Natural killer cell treated with Interleukin-12 subunit alpha and Interleukin-12 subunit beta and Interleukin-15 and Interleukin-18, amount 100 ng/mL, for 72 hours (primary cell): ENCODE data around the gene PCDHB5. TPM values are rescaled to one million over a fixed set of nuclear protein-coding genes. Genes with fewer than 3 reads are reported as not detected.
"Not testable (repeated sequence)": the region's sequence is repeated elsewhere in the genome, so short reads cannot be mapped to it uniquely, and the experiment has no call there.

Experiments
- ATAC-seq, 2 donors: fragments of 150-1000 bp; cut with Tn5 transposase in 1 of 2; sonication (Bioruptor Pico), chemical (Tn5 transposase) in 1 of 2; 2 replicates each; pipeline ENCODE4 v1.10.0; 2021
- DNase-seq: peaks from one replicate; pipeline ENCODE4 v3.0.0; 2022; ENCODE audit warnings: low spot score
- H3K27ac Mint-ChIP-seq, 2 donors: 1 replicate in 1 of 2; 2 replicates in 1 of 2; pipeline ENCODE4 v1.8.0; 2022; ENCODE audit warnings: mixed read lengths in 2 of 2, mild to moderate bottlenecking in 1 of 2, moderate library complexity in 1 of 2
- H3K27me3 Mint-ChIP-seq, 2 donors: 1 replicate in 1 of 2; 2 replicates in 1 of 2; pipeline ENCODE4 v1.8.0; 2022; ENCODE audit warnings: mixed read lengths in 2 of 2
- H3K36me3 Mint-ChIP-seq: one replicate; pipeline ENCODE4 v1.8.0; 2022; ENCODE audit warnings: mixed read lengths
- H3K4me1 Mint-ChIP-seq, 2 donors: 1 replicate in 1 of 2; 2 replicates in 1 of 2; pipeline ENCODE4 v1.8.0; 2022; ENCODE audit warnings: low read depth in 2 of 2, mixed read lengths in 2 of 2, mild to moderate bottlenecking in 1 of 2
- H3K4me3 Mint-ChIP-seq: one replicate; pipeline ENCODE4 v1.8.0; 2022; ENCODE audit warnings: mixed read lengths
- H3K9me3 Mint-ChIP-seq: 2 replicates; pipeline ENCODE4 v1.8.0; 2022; ENCODE audit warnings: mixed read lengths
- total RNA-seq, 2 donors: library from RNA; stranded (reverse); gene quantifications; one replicate each; pipeline ENCODE4 v1.2.3, GENCODE V29; 2022

PCDHB5 gene
- total RNA-seq, 2 donors from 2014 or later: not detected

DNA sequence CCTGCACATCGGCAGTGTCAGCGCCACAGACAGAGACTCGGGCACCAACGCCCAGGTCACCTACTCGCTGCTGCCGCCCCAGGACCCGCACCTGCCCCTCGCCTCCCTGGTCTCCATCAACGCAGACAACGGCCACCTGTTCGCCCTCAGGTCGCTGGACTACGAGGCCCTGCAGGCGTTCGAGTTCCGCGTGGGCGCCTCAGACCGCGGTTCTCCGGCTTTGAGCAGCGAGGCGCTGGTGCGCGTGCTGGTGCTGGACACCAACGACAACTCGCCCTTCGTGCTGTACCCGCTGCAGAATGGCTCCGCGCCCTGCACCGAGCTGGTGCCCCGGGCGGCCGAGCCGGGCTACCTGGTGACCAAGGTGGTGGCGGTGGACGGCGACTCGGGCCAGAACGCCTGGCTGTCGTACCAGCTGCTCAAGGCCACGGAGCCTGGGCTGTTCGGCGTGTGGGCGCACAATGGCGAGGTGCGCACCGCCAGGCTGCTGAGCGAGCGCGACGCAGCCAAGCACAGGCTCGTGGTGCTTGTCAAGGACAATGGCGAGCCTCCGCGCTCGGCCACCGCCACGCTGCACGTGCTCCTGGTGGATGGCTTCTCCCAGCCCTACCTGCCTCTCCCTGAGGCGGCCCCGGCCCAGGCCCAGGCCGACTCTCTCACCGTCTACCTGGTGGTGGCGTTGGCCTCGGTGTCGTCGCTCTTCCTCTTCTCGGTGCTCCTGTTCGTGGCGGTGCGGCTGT, 11.4 kb upstream of the PCDHB5 start:
- not testable (repeated sequence) for H3K9me3 Mint-ChIP-seq, H3K27ac Mint-ChIP-seq, H3K4me1 Mint-ChIP-seq, ATAC-seq, DNase-seq, H3K4me3 Mint-ChIP-seq, H3K27me3 Mint-ChIP-seq, H3K36me3 Mint-ChIP-seq

DNA sequence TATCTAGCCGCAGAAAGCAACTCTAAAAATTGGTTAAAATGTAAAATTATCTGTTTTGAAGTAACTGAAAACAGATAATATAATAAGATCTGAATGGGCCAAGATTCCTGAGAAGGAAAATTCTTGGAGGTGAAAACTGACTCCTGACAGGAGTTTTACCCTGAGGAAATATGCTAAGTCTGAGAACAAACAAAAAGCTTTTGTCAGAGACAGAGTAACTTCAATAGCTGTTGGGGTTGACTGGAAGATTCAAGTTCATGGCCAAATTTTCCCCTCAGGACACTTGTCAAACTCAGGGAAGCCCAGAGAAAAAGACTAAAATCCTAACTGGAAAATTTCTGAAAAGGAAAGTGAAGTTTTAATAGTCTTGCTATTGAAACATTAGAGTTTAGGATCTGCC, 7.7 kb upstream of the PCDHB5 start:
- no peaks in the 10 kb centered on the region for H3K27me3 Mint-ChIP-seq
- no peak overlapping the region for H3K27ac Mint-ChIP-seq
- H3K4me3 Mint-ChIP-seq: no peak overlapping the region
- H3K4me1 Mint-ChIP-seq: no peaks in the 10 kb centered on the region
- DNase-seq (no peak), ATAC-seq (no peak)
- peaks cover 6% of the 10 kb centered on the region for H3K36me3 Mint-ChIP-seq
- H3K9me3 Mint-ChIP-seq: peaks cover 3% of the 10 kb centered on the region

DNA sequence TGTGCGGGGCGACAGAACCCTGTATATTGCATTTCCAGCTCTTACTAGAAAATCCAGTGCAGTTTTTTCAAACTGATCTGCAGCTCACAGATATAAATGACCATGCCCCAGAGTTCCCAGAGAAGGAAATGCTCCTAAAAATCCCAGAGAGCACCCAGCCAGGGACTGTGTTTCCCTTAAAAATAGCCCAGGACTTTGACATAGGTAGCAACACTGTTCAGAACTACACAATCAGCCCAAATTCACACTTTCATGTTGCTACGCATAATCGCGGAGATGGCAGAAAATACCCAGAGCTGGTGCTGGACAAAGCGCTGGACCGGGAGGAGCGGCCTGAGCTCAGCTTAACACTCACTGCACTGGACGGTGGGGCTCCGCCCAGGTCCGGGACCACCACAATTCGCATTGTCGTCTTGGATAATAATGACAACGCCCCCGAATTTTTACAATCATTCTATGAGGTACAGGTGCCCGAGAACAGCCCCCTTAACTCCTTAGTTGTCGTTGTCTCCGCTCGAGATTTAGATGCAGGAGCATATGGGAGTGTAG, 786 bp downstream of the PCDHB5 start:
- Mint-ChIP-seq H3K4me1 (peaks cover 0 to 3% of the 10 kb centered on the region in 2 donors), H3K27ac (no peak overlapping the region), H3K27me3 (peaks cover 0 to 14% of the 10 kb centered on the region in 2 donors), H3K9me3 (peaks cover 15% of the 10 kb centered on the region), H3K36me3 (peaks cover 13% of the 10 kb centered on the region), H3K4me3 (no peak overlapping the region)
- no peak for DNase-seq
- ATAC-seq: no peak

DNA sequence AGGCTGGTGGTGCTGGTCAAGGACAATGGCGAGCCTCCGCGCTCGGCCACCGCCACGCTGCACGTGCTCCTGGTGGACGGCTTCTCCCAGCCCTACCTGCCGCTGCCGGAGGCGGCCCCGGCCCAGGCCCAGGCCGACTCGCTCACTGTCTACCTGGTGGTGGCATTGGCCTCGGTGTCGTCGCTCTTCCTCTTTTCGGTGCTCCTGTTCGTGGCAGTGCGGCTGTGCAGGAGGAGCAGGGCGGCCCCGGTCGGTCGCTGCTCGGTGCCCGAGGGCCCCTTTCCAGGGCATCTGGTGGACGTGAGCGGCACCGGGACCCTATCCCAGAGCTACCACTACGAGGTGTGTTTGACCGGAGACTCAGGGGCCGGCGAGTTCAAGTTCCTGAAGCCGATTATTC, 2.3 kb downstream of the PCDHB5 start:
- H3K4me3 Mint-ChIP-seq, ATAC-seq, DNase-seq, H3K27ac Mint-ChIP-seq, H3K4me1 Mint-ChIP-seq: not testable (repeated sequence)
- H3K27me3 Mint-ChIP-seq: peaks cover 0 to 23% of the 10 kb centered on the region in 2 donors
- peaks cover 18% of the 10 kb centered on the region for H3K9me3 Mint-ChIP-seq
- peaks cover 20% of the 10 kb centered on the region for H3K36me3 Mint-ChIP-seq

DNA sequence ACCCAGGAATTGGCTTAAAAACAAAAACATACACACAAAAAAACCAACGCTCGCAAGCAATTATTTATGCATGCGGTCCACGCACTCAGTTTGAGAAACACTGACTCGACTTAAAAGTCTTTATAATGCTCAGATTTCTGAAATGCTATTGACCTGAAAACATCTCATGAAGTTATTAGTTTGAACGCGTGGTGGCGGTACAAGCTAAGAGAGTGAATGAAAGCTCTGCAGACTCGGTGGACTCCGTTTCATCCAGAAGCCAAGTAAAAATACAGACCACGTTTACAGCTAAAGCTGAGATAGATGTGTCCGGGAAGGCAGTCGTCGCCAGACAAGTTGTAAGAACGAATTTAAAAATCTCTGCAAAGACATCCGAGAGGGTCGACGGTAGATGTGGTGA, 14.8 kb downstream of the PCDHB5 start, which contains the start of gene PCDHB6:
PCDHB6 (plus strand) TSS at position 246 of the 400 bp plus-strand sequence. CDS start 201 bp downstream, outside the sequence.
- H3K4me3 Mint-ChIP-seq: no peak within 1 kb of the TSS
- no peaks in the 10 kb centered on the region for H3K4me1 Mint-ChIP-seq
- peaks cover 6% of the 10 kb centered on the region for H3K9me3 Mint-ChIP-seq
- ATAC-seq: no peak
- no peak within 1 kb of the TSS for H3K27ac Mint-ChIP-seq
- peaks cover 10% of the 10 kb centered on the region for H3K36me3 Mint-ChIP-seq
- peaks cover 0 to 23% of the 10 kb centered on the region in 2 donors for H3K27me3 Mint-ChIP-seq
- no peak for DNase-seq

DNA sequence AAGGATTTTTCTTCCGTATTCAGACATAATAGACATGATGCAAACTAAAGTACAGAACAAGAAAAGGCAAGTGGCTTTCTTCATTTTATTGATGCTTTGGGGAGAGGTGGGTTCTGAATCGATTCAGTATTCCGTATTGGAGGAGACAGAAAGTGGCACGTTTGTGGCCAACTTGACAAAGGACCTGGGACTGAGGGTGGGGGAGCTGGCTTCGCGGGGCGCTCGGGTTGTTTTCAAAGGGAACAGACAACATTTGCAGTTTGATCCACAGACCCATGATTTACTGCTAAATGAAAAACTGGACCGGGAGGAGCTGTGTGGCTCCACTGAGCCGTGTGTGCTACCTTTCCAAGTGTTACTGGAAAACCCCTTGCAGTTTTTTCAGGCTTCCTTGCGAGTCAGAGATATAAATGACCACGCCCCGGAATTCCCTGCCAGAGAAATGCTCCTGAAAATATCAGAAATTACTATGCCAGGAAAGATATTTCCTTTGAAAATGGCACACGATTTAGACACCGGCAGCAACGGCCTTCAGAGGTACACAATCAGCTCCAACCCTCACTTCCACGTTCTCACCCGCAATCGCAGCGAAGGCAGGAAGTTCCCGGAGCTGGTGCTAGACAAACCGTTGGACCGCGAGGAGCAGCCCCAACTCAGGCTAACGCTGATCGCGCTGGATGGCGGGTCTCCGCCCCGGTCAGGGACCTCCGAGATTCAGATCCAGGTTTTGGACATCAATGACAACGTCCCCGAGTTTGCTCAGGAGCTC, 15.4 kb downstream of the PCDHB5 start:
- H3K4me3 Mint-ChIP-seq: no peak overlapping the region

DNA sequence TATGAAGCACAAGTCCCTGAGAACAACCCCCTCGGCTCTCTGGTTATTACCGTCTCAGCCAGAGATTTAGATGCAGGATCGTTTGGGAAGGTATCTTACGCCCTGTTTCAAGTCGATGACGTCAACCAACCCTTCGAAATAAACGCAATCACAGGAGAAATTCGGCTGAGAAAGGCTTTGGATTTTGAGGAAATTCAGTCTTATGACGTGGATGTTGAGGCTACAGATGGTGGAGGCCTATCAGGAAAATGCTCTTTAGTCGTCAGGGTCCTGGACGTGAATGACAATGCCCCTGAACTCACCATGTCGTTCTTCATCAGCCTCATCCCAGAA, 16.0 kb downstream of the PCDHB5 start:
- peaks cover 4% of the 10 kb centered on the region for H3K9me3 Mint-ChIP-seq
- no peak overlapping the region for H3K4me3 Mint-ChIP-seq
- no peaks in the 10 kb centered on the region for H3K4me1 Mint-ChIP-seq
- no peak overlapping the region for H3K27ac Mint-ChIP-seq
- peaks cover 10% of the 10 kb centered on the region for H3K36me3 Mint-ChIP-seq
- peaks cover 0 to 20% of the 10 kb centered on the region in 2 donors for H3K27me3 Mint-ChIP-seq
- no peak for ATAC-seq
- DNase-seq: no peak

More for the DNA sequence above, 15.4 kb downstream of the PCDHB5 start:
- DNase-seq (no peak), ATAC-seq (no peak)
- peaks cover 10% of the 10 kb centered on the region for H3K36me3 Mint-ChIP-seq
- H3K4me1 Mint-ChIP-seq: no peaks in the 10 kb centered on the region
- H3K9me3 Mint-ChIP-seq: peaks cover 6% of the 10 kb centered on the region
- peaks cover 0 to 23% of the 10 kb centered on the region in 2 donors for H3K27me3 Mint-ChIP-seq
- no peak overlapping the region for H3K27ac Mint-ChIP-seq

DNA sequence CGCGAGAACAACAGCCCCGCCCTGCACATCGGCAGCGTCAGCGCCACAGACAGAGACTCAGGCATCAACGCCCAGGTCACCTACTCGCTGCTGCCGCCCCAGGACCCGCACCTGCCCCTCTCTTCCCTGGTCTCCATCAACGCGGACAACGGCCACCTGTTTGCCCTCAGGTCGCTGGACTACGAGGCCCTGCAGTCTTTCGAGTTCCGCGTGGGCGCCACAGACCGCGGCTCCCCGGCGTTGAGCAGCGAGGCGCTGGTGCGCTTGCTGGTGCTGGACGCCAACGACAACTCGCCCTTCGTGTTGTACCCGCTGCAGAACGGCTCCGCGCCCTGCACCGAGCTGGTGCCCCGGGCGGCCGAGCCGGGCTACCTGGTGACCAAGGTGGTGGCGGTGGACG, 16.6 kb downstream of the PCDHB5 start:
- not testable (repeated sequence) for ATAC-seq, H3K27ac Mint-ChIP-seq, H3K9me3 Mint-ChIP-seq, DNase-seq, H3K4me3 Mint-ChIP-seq, H3K4me1 Mint-ChIP-seq
- Mint-ChIP-seq H3K27me3 (peaks cover under 1 to 16% of the 10 kb centered on the region in 2 donors), H3K36me3 (peaks cover 13% of the 10 kb centered on the region)

DNA sequence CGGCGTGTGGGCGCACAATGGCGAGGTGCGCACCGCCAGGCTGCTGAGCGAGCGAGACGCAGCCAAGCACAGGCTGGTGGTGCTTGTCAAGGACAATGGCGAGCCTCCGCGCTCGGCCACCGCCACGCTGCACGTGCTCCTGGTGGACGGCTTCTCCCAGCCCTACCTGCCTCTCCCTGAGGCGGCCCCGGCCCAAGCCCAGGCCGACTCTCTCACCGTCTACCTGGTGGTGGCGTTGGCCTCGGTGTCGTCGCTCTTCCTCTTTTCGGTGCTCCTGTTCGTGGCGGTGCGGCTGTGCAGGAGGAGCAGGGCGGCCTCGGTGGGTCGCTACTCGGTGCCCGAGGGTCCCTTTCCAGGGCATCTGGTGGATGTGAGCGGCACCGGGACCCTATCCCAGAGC, 17.1 kb downstream of the PCDHB5 start:
- not testable (repeated sequence) for H3K4me3 Mint-ChIP-seq, ATAC-seq, DNase-seq, H3K9me3 Mint-ChIP-seq, H3K27ac Mint-ChIP-seq, H3K4me1 Mint-ChIP-seq
- Mint-ChIP-seq H3K27me3 (peaks cover 2 to 16% of the 10 kb centered on the region in 2 donors), H3K36me3 (peaks cover 16% of the 10 kb centered on the region)

DNA sequence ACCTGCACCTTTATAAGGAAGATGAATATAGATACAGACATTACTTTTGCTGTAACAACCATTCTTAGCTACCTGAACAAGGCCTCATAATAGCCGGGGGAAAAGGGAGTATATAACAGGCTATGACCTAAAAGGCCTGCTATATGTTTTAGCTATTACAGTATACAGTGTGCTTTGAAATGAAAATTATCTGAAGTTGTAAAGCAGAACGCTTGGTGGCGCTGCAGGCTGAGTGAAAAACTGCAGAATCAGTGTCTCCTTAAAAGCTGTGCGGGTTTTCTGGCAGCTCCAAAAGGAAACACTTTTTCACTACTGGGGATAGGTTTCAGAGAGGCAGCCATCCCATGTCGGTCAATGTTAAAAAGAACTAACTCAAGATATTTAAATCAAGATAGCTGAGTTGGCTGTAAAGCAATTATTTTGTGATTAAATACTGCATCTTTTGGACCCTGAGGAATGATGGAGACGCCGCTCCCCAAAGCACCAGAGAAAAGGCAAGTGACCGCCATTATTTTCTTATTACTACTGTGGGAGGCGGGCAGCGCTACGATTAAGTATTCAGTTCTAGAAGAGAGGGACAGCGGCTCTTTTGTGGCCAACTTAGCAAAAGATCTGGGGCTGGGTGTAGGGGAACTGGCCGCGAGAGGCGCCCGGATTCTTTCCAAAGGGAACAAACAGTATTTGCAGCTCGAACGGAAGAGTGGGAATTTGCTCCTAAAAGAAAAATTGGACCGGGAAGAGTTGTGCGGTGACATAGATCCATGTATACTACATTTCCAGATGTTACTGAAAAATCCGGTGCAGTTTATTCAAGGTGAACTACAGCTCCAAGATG, 20.8 kb downstream of the PCDHB5 start:
- peaks cover 2% of the 10 kb centered on the region for H3K9me3 Mint-ChIP-seq
- peaks cover 10% of the 10 kb centered on the region for H3K36me3 Mint-ChIP-seq
- H3K4me3 Mint-ChIP-seq: no peak overlapping the region
- no peaks in the 10 kb centered on the region for H3K4me1 Mint-ChIP-seq
- no peak for DNase-seq
- no peak overlapping the region for H3K27ac Mint-ChIP-seq
- H3K27me3 Mint-ChIP-seq: peaks cover 4% of the 10 kb centered on the region in 2 donors
- no peak for ATAC-seq

DNA sequence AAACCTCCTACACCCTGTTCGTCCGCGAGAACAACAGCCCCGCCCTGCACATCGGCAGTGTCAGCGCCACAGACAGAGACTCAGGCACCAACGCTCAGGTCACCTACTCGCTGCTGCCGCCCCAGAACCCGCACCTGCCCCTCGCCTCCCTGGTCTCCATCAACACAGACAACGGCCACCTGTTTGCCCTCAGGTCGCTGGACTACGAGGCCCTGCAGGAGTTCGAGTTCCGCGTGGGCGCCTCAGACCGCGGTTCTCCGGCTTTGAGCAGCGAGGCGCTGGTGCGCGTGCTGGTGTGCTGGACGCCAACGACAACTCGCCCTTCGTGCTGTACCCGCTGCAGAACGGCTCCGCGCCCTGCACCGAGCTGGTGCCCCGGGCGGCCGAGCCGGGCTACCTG, 22.4 kb downstream of the PCDHB5 start:
- H3K4me3 Mint-ChIP-seq, H3K36me3 Mint-ChIP-seq, ATAC-seq, H3K27ac Mint-ChIP-seq, H3K27me3 Mint-ChIP-seq, DNase-seq, H3K4me1 Mint-ChIP-seq, H3K9me3 Mint-ChIP-seq: not testable (repeated sequence)

DNA sequence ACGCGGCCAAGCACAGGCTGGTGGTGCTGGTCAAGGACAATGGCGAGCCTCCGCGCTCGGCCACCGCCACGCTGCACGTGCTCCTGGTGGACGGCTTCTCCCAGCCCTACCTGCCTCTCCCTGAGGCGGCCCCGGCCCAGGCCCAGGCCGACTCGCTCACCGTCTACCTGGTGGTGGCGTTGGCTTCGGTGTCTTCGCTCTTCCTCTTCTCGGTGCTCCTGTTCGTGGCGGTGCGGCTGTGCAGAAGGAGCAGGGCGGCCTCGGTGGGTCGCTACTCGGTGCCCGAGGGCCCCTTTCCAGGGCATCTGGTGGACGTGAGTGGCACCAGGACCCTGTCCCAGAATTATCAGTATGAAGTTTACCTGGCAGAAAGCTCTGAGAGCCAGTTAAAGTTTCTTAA, 22.9 kb downstream of the PCDHB5 start:
- not testable (repeated sequence) for H3K36me3 Mint-ChIP-seq, H3K4me1 Mint-ChIP-seq, H3K4me3 Mint-ChIP-seq, ATAC-seq, H3K27ac Mint-ChIP-seq, H3K9me3 Mint-ChIP-seq, H3K27me3 Mint-ChIP-seq, DNase-seq

DNA sequence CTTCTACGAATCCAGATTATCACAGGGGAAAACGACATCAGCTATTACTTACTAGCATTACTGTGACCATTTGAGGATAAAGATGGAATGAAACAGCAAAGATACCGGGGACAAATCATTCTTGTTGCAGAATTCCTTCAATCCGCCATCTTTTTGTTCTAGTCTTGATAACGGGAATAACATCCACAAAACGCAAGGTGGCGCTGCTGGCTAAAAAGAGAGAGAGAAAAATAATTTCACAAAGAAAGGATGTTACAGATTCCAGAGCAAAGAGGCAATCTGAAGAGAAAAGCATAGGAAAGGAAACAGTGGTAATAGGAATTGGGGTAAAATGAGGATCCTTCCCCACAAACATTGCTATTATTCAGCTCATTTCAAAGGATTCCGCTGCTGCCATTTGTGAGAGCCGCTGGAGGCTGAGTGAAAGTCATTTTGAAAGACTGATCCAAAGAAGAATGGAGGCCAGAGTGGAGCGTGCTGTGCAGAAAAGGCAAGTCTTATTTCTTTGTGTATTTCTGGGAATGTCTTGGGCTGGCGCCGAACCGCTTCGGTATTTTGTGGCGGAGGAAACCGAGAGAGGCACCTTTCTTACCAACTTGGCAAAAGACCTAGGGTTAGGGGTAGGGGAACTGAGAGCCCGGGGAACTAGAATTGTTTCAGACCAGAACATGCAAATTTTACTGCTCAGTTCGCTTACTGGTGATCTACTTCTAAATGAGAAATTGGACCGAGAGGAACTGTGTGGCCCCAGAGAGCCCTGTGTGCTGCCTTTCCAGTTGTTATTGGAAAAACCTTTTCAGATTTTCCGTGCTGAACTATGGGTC, 37.6 kb downstream of the PCDHB5 start, which contains the start of gene PCDHB7:
PCDHB7 (plus strand) TSS at position 264 of the 824 bp plus-strand sequence; CDS start at position 456, 192 bp downstream.
- no peaks in the 10 kb centered on the region for H3K4me1 Mint-ChIP-seq
- no peak within 1 kb of the TSS for H3K27ac Mint-ChIP-seq
- H3K36me3 Mint-ChIP-seq: peaks cover 11% of the 10 kb centered on the region
- peaks cover 8% of the 10 kb centered on the region for H3K9me3 Mint-ChIP-seq
- DNase-seq (no peak), ATAC-seq (no peak)
- H3K27me3 Mint-ChIP-seq: peaks cover 11 to 35% of the 10 kb centered on the region in 2 donors
- H3K4me3 Mint-ChIP-seq: no peak within 1 kb of the TSS
